AG08395 (cell line): ENCODE data around the gene IL17RD.

Experiments
- DNase-seq: peaks from one replicate; pipeline ENCODE4 v3.0.0; 2012; ENCODE audit warnings: mixed read lengths, low spot score

The IL17RD gene

DNA sequence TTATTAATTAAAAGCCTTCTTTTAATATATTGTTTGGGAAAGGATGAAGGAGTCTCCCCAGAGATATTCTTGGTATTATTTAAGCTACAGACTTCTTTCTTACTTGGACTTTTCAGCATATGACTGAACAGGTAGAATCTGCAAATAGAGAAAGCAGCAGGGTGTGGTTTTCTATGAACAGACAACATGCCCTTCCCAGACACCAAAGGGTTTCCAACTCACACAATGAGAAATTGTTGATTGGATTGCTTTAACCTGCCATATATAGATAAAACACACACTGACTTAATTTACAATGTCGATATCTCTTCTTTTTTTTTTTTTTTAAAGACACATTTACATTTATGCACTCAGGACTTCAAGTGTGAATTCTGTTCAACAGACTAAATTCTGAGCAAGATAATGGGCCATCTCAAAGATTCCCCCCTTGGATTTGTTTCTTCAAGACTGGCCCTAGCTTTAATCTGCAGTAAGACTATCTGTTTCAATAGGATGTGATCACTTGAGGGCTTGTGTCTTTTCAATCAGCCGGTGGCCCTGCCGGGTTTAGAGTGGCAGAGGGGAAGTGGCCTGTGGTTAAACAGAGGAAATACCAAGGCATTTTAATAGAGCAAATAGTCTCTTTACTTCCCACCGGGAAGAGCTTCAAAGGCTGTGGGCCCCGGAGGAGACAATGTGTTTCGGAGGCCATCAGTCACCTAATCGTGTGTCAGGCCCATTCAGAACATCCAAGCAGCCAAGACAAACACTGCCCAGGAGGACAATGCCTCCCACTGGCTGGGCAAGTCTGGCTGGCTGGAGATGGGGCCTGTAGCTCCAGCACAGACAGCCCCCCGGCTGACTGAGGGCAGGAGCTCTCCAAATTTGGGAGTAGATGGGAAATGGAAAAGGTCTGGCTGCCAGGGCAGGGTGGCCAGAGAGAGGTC, 6.1 kb downstream of the IL17RD start:
- DNase-seq: no peak

DNA sequence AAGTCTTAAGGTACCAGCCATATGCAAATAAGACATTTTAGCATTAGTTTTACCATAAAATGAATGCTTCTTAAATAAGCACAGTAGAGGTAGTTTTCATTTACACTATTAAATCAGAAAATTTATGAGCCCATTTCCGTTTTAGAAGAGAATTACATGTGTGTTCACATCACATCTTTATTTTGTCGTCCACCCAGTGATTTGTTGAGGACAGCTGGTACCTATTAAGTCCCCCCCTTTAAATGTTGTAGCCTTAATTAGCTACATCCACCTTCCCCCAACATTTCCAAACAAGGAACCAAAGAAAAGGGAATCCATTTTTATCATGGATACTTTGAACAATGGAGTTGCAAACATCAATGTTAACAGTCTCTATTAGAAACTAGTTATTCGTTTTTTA, 6.8 kb downstream of the IL17RD start:
- no peak for DNase-seq

DNA sequence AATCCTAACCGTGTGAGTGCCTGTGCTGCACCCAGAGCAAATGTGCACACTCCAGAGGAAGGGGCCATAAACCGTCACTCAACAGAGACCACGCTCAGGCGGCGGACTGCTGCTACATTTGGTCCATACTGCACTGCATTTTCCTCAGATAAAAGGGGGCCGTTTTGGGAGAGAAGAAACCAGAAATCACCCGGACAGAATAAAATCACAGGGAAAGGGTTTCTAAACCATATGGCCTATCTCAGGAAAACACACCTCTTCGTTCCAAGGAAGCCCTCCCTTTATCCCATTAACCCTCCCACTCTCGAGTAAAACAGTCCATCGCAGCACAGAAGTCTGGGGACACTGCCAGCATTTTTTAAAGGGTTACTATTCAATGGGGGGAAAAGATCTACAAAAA, 7.6 kb downstream of the IL17RD start:
- DNase-seq: no peak

DNA sequence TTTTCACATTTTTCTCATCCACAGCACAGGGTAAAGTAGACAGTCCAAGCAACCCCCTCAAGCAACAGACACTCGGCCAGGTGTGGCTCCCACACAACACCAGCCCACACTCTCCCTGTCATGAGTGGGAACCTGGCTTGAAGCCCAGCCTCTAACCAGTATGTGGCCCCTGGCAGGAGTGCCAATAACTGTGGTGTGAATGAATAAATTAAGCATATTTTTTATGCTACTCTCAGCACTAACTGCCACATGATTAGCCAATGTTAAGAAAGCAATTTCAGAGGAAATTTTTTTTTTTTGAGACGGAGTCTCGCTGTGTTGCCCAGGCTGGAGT, 9.9 kb downstream of the IL17RD start:
- no peak for DNase-seq

DNA sequence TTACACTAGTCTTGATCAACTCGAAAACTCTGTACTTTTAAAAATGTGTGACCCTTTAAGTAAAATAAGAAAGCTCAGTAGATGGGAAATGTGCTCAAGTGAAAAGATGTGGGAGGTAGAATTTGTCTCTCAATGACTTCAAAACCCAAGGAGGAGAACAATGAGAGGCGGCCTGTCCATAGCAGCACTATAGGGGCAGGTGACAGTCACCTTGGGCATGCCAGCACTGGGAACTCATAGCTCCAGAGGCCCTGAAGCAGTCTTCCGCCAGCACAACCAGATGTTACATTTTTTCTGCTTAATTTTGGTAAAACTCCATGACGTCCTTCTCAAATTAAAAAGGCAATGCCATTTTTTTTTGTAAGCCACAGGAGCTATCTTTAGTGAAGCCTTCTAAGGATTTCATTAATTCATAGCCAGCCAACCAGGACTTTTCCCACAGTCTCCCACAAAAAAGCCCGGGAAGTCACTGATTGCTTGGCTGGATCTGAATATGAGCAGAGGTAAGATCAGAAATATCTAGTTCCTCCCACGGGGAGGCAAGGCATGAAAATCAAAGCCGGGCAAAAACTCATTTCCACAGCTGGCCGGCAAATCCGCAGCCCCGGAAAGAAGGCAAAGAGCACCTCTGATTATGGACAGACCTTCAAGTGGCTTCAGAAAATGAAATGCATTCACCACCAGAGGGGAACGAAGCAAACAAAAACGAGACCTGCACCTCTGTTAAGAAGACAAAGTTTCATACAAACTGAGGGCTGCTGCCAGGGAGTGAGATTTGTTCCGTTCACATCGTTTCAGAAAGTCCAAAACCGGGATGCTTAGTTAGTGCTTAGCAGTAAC, 10.5 kb downstream of the IL17RD start:
- no peak for DNase-seq

DNA sequence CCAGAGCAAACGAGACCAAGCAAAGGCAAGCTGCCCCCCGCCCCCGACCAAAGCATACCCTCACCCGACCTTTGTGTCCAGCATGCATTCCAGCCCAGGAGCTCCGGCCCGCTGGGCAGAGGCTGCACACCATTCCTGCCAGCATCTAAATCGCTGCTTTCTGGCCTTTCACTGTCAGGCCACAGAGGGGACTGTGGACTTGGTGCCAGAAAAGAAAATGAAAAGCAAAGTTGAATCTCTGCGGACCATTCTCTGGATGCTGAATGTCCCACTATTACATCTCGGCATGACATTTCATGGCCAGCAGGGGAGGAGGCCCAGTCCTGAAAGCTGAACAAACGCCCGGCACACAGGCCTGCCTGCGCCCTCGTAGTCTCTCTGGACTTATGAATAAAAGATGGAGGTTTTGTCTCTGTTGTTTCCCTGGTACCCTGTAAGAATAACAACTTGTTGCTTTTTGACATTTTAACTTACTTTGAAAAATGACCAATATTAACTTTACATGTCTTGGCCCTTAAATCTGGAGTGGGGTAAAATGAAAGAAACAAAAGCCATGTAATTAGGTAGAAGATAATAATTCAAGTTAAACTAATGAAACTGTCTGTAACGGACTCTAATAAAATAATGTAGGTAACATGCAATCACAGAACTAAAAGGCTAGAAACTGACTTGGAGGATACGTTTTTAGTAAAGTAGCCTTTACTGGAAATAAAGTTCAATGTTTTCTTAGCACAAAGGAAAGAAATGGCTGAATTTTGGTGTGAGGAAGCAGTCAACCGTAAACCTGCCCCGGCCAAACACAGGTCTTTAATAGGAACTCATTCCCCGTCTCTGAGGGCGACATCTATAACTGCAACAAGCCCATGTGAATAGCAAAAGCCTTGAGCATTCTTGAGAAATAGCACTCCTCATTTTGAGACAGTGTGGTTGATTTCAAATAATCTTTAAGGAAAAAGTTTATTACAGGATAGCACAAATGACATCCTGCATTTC, 12.7 kb downstream of the IL17RD start:
- no peak for DNase-seq

DNA sequence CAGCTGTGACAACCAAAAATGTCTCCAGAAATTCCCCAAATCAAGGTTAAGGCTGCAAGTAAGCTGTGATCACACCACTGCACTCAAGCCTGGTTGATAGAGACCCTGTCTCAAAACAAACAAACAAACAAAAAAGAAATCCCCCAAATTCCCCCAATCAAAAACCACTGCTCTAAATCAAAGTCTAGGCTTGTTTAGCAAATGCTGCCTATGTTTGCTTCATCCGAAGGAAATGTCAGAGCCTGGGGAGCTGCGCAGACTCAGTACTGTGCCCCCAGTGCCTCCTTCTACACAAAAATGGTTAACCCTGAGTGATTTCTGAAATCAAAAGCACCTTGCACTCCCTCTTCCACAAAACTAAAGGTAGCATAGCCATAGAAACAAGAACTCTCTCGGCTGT, 13.4 kb downstream of the IL17RD start:
- DNase-seq: no peak

DNA sequence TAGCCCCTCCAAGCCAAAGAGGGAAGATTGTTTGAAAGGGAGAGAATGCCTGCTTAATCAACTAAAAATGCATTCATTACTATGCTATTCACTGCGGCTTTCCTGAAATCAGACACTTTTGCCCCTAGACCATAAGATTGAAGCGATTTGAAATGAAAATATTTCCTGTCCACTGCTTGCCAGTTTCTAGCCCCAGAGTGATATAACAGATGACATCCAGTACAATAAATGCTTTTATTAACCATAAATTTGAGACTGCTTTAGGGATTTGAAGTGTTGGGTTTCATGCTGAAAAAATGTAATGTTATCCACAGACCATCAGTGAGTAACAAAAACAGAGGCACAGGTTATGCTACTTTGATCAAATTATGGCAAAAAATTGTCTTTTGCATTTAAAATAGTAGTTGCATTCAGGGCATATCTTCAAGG, 14.1 kb downstream of the IL17RD start:
- peak; percentile 24 for DNase-seq

DNA sequence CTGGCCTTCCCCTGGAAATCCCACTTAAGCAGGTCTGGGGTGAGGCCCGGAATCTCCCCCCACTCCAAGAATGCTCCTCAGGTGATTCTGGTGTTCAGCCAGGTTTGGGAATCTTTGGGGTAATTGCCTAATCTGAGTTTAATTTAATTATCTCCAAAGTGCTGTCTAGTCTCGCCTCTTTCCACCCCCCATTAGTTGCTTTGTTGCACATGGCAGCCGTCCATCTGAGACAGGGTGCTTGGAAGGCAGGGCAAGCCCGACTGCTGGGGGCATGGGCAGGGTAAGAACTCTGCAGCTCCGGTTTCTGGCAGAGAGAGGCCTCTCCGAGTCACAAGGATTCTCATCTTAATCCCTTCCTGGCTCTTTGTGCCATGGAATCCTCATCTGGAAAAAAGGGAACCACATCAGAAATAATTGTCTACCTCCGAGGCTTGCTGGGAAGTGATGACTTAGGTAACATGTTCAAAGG, 15.0 kb downstream of the IL17RD start:
- DNase-seq: no peak

DNA sequence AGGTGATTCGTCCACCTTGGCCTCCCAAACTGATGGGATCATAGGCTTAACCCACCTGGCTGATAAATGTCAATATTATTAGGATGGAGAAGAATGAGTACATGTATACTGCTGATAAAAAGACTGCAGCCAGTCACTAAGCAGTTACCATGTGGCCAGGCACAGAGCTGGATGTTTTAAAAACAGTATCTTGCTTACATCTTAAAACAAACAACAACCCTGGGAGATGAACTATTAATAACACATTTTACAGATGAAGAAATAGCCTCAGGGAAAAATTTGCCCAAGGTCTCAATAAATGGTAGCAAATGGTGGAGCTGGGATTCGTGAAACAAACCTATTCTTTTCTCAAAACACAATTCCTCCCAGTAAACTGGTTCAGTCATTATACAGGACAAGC, 18.1 kb downstream of the IL17RD start:
- no peak for DNase-seq

DNA sequence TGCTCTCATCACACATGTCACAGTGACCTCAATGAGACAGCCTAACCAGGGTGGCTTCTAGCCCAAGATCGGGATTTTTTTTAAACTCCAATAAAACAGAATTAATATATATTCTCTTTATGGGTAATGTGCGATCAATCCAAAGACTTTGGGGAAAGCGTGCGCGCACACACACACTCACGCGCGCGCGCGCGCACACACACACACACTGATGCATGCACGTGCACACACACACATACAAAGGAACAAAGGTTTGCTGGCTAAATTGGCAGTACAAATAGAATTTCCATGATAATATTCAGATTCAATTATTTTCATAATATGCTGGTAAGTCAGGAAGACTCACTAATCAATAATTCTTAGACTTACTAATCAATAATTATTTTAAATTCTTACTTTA, 19.3 kb downstream of the IL17RD start:
- no peak for DNase-seq

DNA sequence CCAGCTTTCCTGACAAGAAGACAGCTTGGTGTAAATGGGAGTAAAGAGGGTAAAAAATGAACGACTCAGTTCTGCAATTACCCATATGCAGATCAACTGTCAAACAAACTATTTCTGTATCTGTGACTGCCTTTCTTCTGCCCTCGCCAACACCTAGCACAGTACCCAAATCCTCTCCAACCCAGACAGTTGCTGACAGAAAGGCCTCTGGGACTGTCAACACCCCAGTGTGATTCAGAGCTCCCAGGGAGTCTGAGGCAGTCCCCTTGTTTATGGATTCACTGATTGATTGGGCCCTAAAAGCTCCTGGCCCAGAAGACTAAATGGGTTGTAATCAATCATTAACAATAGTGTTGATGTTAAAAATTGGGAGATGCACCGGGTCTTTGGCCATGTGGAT, 20.2 kb downstream of the IL17RD start:
- DNase-seq: no peak

DNA sequence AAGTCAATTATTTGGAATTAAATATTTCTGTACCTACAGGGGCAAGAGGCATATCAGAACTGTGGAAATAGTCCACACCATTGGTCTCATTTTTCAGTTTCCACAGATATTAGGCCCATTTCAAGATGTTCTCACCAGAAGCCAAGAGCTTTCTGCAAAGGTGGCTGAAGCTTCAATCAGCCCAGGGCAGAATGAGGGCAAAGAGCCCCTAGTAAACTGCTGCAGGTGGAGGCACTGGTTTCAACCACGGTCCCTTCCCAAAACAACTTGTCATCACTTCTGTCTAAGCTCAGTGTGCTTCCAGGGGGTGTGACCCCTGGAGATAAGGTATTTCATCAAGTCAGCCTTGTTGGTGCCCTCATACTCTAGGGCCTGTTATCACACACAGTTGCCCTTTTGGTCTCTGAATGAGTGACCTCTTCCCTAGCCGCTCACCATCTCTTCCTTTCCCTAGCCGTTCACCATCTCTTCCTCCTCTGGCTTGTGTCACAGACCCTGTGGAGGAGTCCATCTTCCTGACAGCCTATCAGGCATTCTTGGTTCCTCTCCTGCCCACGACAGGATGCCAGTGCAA, 21.2 kb downstream of the IL17RD start:
- no peak for DNase-seq

DNA sequence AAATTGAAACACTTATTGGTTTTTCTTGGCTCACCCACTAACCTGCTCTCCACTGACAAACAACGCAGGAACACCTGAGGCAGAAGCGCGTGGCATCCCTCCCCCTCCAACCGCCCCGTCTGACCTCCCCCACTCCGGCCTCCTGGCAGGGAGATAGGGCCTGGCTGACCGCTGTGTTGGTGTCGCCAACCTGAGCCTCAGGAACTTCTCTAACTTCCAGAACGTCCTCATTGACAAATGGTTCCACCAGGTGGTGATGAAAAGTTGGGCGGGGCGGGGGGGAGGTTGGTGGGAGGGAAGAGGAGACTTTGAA, 22.8 kb downstream of the IL17RD start:
- DNase-seq: no peak

DNA sequence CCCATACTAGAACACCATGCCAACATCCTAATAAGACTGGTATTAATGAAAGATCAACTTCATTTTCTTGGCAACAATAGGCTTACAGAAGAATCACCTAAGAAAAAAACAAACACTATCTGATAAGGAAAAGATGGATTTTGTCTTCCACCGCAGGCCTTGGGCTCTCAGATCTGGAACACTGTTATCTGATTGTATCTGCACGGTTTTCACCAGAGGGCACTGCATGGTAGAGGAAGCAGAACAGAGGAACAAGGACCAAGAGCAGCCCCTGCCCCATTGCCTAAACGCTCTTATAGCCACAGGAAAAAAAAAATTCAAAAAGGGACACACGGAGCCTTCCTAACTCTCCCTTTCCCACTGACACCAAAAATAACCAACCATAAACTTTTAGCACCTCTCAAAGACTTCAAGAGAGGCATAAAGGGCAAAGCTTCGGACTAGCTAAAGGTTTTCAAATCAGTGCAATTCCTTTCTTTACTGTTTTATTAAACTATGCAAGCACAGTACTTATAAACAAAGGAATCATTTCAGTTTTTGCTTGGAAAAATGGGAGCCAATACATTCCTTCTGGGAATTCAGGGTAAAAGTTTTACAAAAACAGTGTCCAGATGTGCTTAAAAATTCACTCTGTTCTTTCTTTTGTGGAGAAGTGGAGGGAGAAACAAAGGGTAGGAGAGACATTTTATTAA, 23.3 kb downstream of the IL17RD start:
- DNase-seq: no peak

DNA sequence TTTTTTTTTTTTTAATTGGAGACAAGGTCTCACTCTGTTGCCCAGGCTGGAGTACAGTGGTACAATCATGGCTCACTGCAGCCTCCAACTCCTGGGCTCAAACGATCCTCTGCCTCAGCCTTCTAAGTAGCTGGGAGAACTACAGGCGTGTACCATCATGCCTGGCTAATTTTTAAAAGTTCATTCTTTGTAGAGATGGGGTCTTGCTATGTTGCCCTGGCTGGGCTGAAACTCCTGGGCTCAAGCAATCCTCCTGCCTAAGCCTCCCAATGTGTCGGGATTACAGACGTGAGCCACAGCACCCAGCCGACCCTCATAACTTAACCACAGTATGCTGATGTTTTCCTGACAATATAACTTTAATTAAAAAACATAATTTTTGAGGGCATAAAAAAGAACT, 24.3 kb downstream of the IL17RD start:
- DNase-seq: no peak

DNA sequence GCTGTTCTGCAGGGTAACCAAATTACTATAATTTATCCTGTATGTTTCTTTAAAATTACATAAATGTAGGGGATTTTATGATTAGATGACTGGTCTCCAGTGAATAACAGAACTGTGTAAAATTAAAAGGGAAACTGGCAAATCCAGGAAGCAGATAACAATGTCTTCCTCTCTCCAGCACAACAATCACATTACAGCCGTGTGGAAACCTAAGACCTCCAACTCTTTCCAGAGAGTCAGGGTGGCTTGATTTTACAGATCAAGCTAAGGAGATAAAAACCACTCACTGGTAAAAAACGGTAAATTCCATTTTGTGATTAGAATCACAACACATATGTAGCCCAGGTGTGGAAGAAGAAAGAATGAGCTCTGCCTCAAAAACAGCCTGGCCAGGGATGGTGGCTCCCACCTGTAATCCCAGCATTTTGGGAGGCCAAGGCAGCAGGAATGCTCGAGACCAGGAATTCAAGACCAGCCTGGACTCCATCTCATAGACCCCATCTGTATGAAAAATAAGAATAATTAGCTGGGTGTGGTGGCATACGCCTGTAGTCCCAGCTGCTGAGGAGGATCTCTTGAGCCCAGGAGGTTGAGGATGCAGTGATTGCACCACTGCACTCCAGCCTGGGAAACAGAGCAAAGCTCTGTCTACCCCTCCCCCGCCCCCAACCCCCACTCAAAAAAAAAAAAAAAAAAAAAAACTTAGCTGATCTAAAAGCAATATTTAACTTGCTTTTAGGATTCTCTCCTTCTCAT, 29.0 kb downstream of the IL17RD start:
- no peak for DNase-seq

DNA sequence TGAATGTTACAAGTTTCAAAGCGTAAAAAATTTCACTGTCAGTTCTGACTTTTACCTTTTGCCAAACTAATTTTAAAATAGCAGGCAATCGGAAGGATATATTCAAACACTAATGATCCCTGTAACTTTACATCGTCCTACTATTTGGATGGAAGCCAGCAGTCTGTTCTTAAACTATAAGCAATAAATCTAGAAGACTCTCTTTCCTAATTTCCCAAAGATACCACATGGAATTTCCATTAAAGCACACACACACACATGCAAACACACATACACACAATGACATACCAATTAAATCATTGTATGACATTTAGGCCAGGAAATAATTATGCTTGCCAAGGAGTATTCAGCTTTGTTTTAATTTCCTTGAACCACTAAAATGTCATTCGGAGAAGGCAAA, 32.0 kb downstream of the IL17RD start:
- DNase-seq: no peak

DNA sequence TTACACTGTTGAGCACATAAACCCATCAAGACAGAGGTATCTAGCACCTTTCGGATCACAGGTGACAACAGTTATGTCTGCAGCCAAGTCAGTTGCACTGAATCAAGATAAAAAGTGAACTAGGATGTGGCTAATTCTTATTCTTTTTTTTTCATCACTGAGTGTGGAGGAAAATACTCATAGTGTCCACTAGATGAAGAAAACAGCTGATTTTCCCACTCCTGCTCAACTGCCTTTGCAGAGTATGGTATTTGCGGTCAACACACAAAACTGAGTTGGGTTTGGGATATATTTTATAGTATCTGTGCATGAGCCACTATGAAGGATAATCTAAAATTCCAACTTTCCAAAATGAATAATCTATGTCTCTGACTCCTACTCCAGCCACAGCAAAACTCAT, 32.5 kb downstream of the IL17RD start:
- DNase-seq: no peak

DNA sequence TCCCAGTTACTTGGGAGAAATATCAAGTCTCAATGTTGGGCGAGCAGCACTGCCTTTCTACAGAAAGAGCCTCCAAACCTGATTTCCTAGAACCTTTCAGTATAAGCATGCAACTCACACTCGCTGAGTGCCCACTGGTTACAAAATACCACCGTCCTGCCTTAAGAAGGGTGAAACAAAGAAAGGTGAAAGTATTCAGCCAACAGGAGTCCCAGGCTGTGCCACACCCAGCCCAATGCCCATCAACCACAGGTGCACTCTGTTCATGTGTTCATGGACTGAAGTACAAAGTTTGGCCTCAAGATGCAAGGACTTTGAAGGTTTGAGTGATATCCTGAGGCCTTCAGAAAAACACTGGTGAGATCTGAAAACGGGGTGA, 34.0 kb downstream of the IL17RD start:
- DNase-seq: no peak
